Smooth muscle cell (in vitro differentiated cells): ENCODE measurements around the gene MTFMT. TPM values are rescaled to one million over a fixed set of nuclear protein-coding genes. Genes with fewer than 3 reads are reported as not detected.
A peak's percentile ranks its signal among the peaks of the same experiment; 100 is the strongest.

Source experiments
- DNase-seq: peaks from one replicate; lab custom pipeline; 2025; ENCODE audit not compliant: unreplicated experiment; lab: John Stamatoyannopoulos, UW
- H2AFZ ChIP-seq: fragments of 200-600 bp; sonication (generic); 2 replicates; pipeline ENCODE4 v1.6.0; 2016; ENCODE audit warnings: antibody characterized with exemption, low read depth, mild to moderate bottlenecking
- H3F3A ChIP-seq: fragments of 200-600 bp; sonication (generic); 2 replicates; pipeline ENCODE4 v1.6.0; 2017; ENCODE audit warnings: antibody characterized with exemption, low read depth
- H3K27ac ChIP-seq: fragments of 200-600 bp; sonication (generic); 2 replicates; pipeline ENCODE4 v1.5.1; 2016; ENCODE audit warnings: low read depth, mild to moderate bottlenecking
- H3K27me3 ChIP-seq: fragments of 200-600 bp; sonication (generic); 2 replicates; pipeline ENCODE4 v1.6.1; 2016; ENCODE audit warnings: low read depth, mild to moderate bottlenecking
- H3K36me3 ChIP-seq: fragments of 200-600 bp; sonication (generic); 2 replicates; pipeline ENCODE4 v1.5.1; 2016; ENCODE audit warnings: low read depth
- H3K4me1 ChIP-seq: fragments of 200-600 bp; sonication (generic); 2 replicates; pipeline ENCODE4 v1.5.1; 2016; ENCODE audit warnings: low read depth
- H3K4me2 ChIP-seq: fragments of 200-600 bp; sonication (generic); 2 replicates; pipeline ENCODE4 v1.6.0; 2016; ENCODE audit warnings: mild to moderate bottlenecking
- H3K4me3 ChIP-seq: fragments of 200-600 bp; sonication (generic); 2 replicates; pipeline ENCODE4 v1.5.1; 2016; ENCODE audit warnings: mild to moderate bottlenecking
- H3K79me2 ChIP-seq: fragments of 200-600 bp; sonication (generic); 2 replicates; pipeline ENCODE4 v1.6.0; 2016; ENCODE audit warnings: low read depth, mild to moderate bottlenecking
- H3K9ac ChIP-seq: fragments of 200-600 bp; sonication (generic); 2 replicates; pipeline ENCODE4 v1.6.0; 2016; ENCODE audit warnings: low read depth
- H3K9me3 ChIP-seq: fragments of 200-600 bp; sonication (generic); replicated peaks from 2 replicates; pipeline ENCODE4 v1.5.1; 2016; ENCODE audit warnings: low read depth
- H4K20me1 ChIP-seq: fragments of 200-600 bp; sonication (generic); 2 replicates; pipeline ENCODE4 v1.6.0; 2016; ENCODE audit warnings: low read depth
- CTCF ChIP-seq: fragments of 200-600 bp; sonication (generic); IDR thresholded peaks from 2 replicates; pipeline ENCODE4 v1.5.1; 2017; ENCODE audit warnings: borderline replicate concordance, mild to moderate bottlenecking, antibody characterized with exemption; ENCODE audit not compliant: insufficient read depth, poor library complexity, severe bottlenecking
- WGBS: methylation state at CpG from one replicate; pipeline ENCODE4 v1.1.7; 2016; ENCODE audit warnings: low lambda C conversion rate; 5-methylcytosine and 5-hydroxymethylcytosine counted together
- polyA plus RNA-seq: library from polyadenylated mRNA; unstranded; fragments of >200 nt; fragmentation: Nextera tagmentation; extraction: Ambion mirVana; gene quantifications from 2 replicates; pipeline ENCODE4 v1.2.1, GENCODE V29; 2016
- total RNA-seq: library from RNA; depleted of rRNA; stranded (reverse); fragments of >200 nt; gene quantifications from 2 replicates; pipeline ENCODE4 v1.2.3, GENCODE V29; 2014

MTFMT gene
- total and polyA plus RNA-seq, 2 experiments from 2014 or later = 11.3 to 16.8 TPM

GRCh38 chr15:64989416-64990167, 39.8 kb downstream of the MTFMT start, which contains the start of gene SPG21:
Gene SPG21 (minus strand): TSS chr15:64989914. CDS start chr15:64983569, 6,345 bp downstream.
- Histone ChIP-seq H3K4me1 (peaks cover 9% of the 10 kb centered on the region), H2AFZ (peak within 1 kb of the TSS; percentile 91), H3K27me3 (no peaks in the 10 kb centered on the region), H3K9ac (peak within 1 kb of the TSS; percentile 98), H4K20me1 (peaks cover 10% of the 10 kb centered on the region), H3K4me2 (peak within 1 kb of the TSS; percentile 95), H3F3A (no peaks in the 10 kb centered on the region), H3K9me3 (no peaks in the 10 kb centered on the region), H3K36me3 (no peaks in the 10 kb centered on the region), H3K27ac (peak within 1 kb of the TSS; percentile 96), H3K79me2 (peaks cover 15% of the 10 kb centered on the region), H3K4me3 (peak within 1 kb of the TSS; percentile 93)
- WGBS = 1% methylated on average over 41 of the region's 75 CpGs
- no peak for TF ChIP-seq CTCF
- peak; percentile 80 for DNase-seq

- Histone ChIP-seq H4K20me1 (peaks cover 21% of the 10 kb centered on the region), H3F3A (no peaks in the 10 kb centered on the region), H2AFZ (no peak overlapping the region), H3K9me3 (no peaks in the 10 kb centered on the region), H3K9ac (no peak overlapping the region), H3K4me1 (peaks cover 9% of the 10 kb centered on the region), H3K4me2 (no peak overlapping the region), H3K79me2 (peaks cover 15% of the 10 kb centered on the region), H3K36me3 (no peaks in the 10 kb centered on the region), H3K27me3 (no peaks in the 10 kb centered on the region), H3K27ac (no peak overlapping the region), H3K4me3 (no peak overlapping the region)
- WGBS = 89% methylated on average over 3 of the region's 3 CpGs
- DNase-seq = no peak
- TF ChIP-seq CTCF = no peak
Measured at GRCh38 chr15:64987136-64987535, 42.3 kb downstream of the MTFMT start.

- peaks cover 15% of the 10 kb centered on the region for H3K79me2 ChIP-seq
- H2AFZ ChIP-seq = no peak overlapping the region
Measured at GRCh38 chr15:64985366-64986033, 43.9 kb downstream of the MTFMT start.

More at GRCh38 chr15:64985366-64986033, 43.9 kb downstream of the MTFMT start:
- H3K9ac ChIP-seq = no peak overlapping the region
- H3K4me3 ChIP-seq = no peak overlapping the region
- H3K36me3 ChIP-seq = no peaks in the 10 kb centered on the region
- H3K27me3 ChIP-seq = no peaks in the 10 kb centered on the region
- H4K20me1 ChIP-seq = peaks cover 21% of the 10 kb centered on the region
- H3K4me2 ChIP-seq = no peak overlapping the region
- H3K9me3 ChIP-seq = no peaks in the 10 kb centered on the region
- no peak for TF ChIP-seq CTCF
- no peaks in the 10 kb centered on the region for H3F3A ChIP-seq
- no peak for DNase-seq
- peaks cover 8% of the 10 kb centered on the region for H3K4me1 ChIP-seq
- H3K27ac ChIP-seq = peak overlapping the region; percentile 65
- WGBS = 80% methylated on average over 9 of the region's 9 CpGs
